ENCODE measurements around the gene AKR1D1.

GRCh38 chr7:138116141-138116540 lies 39.9 kb downstream of the AKR1D1 start:
- no peak for TF ChIP-seq CTCF (IDR thresholded peaks at IDR 0.05 in 2 of 3, conservative IDR thresholded peaks at IDR 0.05 in 1 of 3; ENCODE audit: borderline replicate concordance in 1 of 3, insufficient read depth in 1 of 3, low read depth in 2 of 3, low read length in 2 of 3)
- TF ChIP-seq SP1 (IDR thresholded peaks at IDR 0.05; ENCODE audit: low read depth): no peak
- no peak for TF ChIP-seq POLR2AphosphoS5 (IDR thresholded peaks at IDR 0.05; ENCODE audit: low read depth, low read length)
- no peak for TF ChIP-seq TCF7L2 (IDR thresholded peaks at IDR 0.05; ENCODE audit: borderline replicate concordance, extremely low read depth, insufficient read depth, insufficient read length)
- TF ChIP-seq FOSL1 (IDR thresholded peaks at IDR 0.05; ENCODE audit: low read depth): peak; percentile 32; the same call in 1 of the 2 replicates
- TF ChIP-seq RAD21 (IDR thresholded peaks at IDR 0.05; ENCODE audit: low read depth): no peak
- no peak for TF ChIP-seq SRF (IDR thresholded peaks at IDR 0.05; ENCODE audit: low read depth)
- no peak for TF ChIP-seq YY1 (IDR thresholded peaks at IDR 0.05; ENCODE audit: extremely low read depth, insufficient replicate concordance, low read depth, low read length)
- no peak for TF ChIP-seq POLR2A (IDR thresholded peaks at IDR 0.05; ENCODE audit: borderline replicate concordance, extremely low read depth, insufficient read depth, insufficient read length)
- TF ChIP-seq ZBTB33 (IDR thresholded peaks at IDR 0.05; ENCODE audit: extremely low read depth, insufficient replicate concordance, low read length): no peak
- TF ChIP-seq EZH2phosphoT487 (IDR thresholded peaks at IDR 0.05; ENCODE audit: borderline replicate concordance): no peak
- TF ChIP-seq MAX (IDR thresholded peaks at IDR 0.05): 0 out of 2 replicates have a peak, but pooled peaks have one; percentile 29
- TF ChIP-seq REST (IDR thresholded peaks at IDR 0.05; ENCODE audit: low read depth): no peak
- no peak for TF ChIP-seq EZH2 (IDR thresholded peaks at IDR 0.05)
